A549 (cell line): ENCODE data around the gene BICC1. TPM values are rescaled to one million over a fixed set of nuclear protein-coding genes. Genes with fewer than 3 reads are reported as not detected.
A peak's percentile ranks its signal among the peaks of the same experiment; 100 is the strongest.

Experiments
- ATAC-seq, 2 experiments: fragments of 200-7000 bp in 1 of 2; fragments of >200 bp in 1 of 2; cut with Nextera tagmentation in 1 of 2; cut with Tn5 transposase in 1 of 2; 3 replicates each; pipeline versions ENCODE4 v1.8.0 to v1.9.1; 2018 to 2020; ENCODE audit warnings: mild to moderate bottlenecking in 1 of 2, moderate library complexity in 1 of 2
- CTCF ChIA-PET: fragments of 300-600 bp; sonication (Branson Sonifier 250); formaldehyde crosslinking; extraction: SDS; loops from one replicate; lab custom pipeline; 2021; ENCODE audit warnings: antibody characterized with exemption, inconsistent platforms; lab: Yijun Ruan, JAX
- POLR2A ChIA-PET: fragments of 350-600 bp; formaldehyde crosslinking; extraction: SDS; loops from one replicate; lab custom pipeline; 2021; ENCODE audit warnings: antibody characterized with exemption, inconsistent platforms; lab: Yijun Ruan, JAX
- DNase-seq, 2 experiments: peaks; one replicate each; pipeline versions ENCODE4 v3.0.0 to v3.0.0-alpha.2; 2011 to 2016; ENCODE audit warnings: low read depth in 1 of 2, low spot score in 1 of 2
- FAIRE-seq: peaks from 2 replicates; lab custom pipeline; 2011; peaks lifted over from hg19 to GRCh38; lab: Jason Lieb, UNC
- H3K27ac ChIP-seq, 2 experiments: fragments of >200 bp; sonication (Bioruptor Twin); formaldehyde crosslinking; 3 replicates each; pipeline ENCODE4 v1.5.1; 2016 to 2017
- H3K4me1 ChIP-seq: fragments of >200 bp; sonication (Bioruptor Twin); formaldehyde crosslinking; 3 replicates; pipeline ENCODE4 v1.6.1; 2016
- H3K4me2 ChIP-seq: fragments of >200 bp; sonication (Bioruptor Twin); formaldehyde crosslinking; 3 replicates; pipeline ENCODE4 v1.6.1; 2016
- H3K4me3 ChIP-seq: fragments of >200 bp; sonication (Bioruptor Twin); formaldehyde crosslinking; 3 replicates; pipeline ENCODE4 v1.5.1; 2016
- H3K9me3 ChIP-seq: fragments of >200 bp; sonication (Bioruptor Twin); formaldehyde crosslinking; 3 replicates; pipeline ENCODE4 v1.6.1; 2016
- ATOH8 ChIP-seq: fragments of 250-450 bp; sonication (Bioruptor Pico); IDR thresholded peaks from 2 replicates; pipeline ENCODE4 v1.5.0; 2020; ENCODE audit warnings: low read depth, mild to moderate bottlenecking, moderate library complexity
- CEBPB ChIP-seq, 2 experiments: fragments of >200 bp in 1 of 2; sonication (Bioruptor Twin) in 1 of 2; formaldehyde crosslinking in 1 of 2; IDR thresholded peaks; 2 replicates each; pipeline ENCODE4 v1.6.1; 2012 to 2016
- CHD2 ChIP-seq: fragments of 150-350 bp; IDR thresholded peaks from 2 replicates; pipeline ENCODE4 v1.6.1; 2014; ENCODE audit warnings: low read length; ENCODE audit not compliant: partially characterized antibody
- EHF ChIP-seq: fragments of 250-450 bp; sonication (Bioruptor Pico); IDR thresholded peaks from 2 replicates; pipeline ENCODE4 v1.5.0; 2020; ENCODE audit warnings: mild to moderate bottlenecking
- ESRRA ChIP-seq: fragments of 150-350 bp; IDR thresholded peaks from 2 replicates; pipeline ENCODE4 v1.6.1; 2014; ENCODE audit warnings: mild to moderate bottlenecking, low read length, borderline replicate concordance
- FOSL2 ChIP-seq, 2 experiments: fragments of 450-650 bp in 1 of 2; fragments of >200 bp in 1 of 2; sonication (Bioruptor Twin) in 1 of 2; formaldehyde crosslinking; IDR thresholded peaks; 2 replicates each; pipeline versions ENCODE4 v1.5.0 to v1.6.1; 2016 to 2020; ENCODE audit warnings: mild to moderate bottlenecking in 1 of 2, moderate library complexity in 1 of 2
- FOXS1 ChIP-seq: fragments of 250-450 bp; sonication (Bioruptor Pico); IDR thresholded peaks from 2 replicates; pipeline ENCODE4 v1.5.0; 2020; ENCODE audit warnings: mild to moderate bottlenecking, moderate library complexity
- HDAC2 ChIP-seq: fragments of 200-600 bp; sonication (generic); IDR thresholded peaks from 2 replicates; pipeline ENCODE4 v1.6.1; 2016
- HEYL ChIP-seq: fragments of 250-450 bp; sonication (Bioruptor Pico); IDR thresholded peaks from 2 replicates; pipeline ENCODE4 v1.8.0; 2021; ENCODE audit warnings: mild to moderate bottlenecking, moderate library complexity
- HOXA7 ChIP-seq: fragments of 250-450 bp; sonication (Bioruptor Pico); IDR thresholded peaks from 2 replicates; pipeline ENCODE4 v1.5.0; 2020; ENCODE audit warnings: mild to moderate bottlenecking, moderate library complexity
- HOXB13 ChIP-seq: fragments of 250-450 bp; sonication (Bioruptor Pico); IDR thresholded peaks from 2 replicates; pipeline ENCODE4 v1.5.0; 2020; ENCODE audit warnings: low read depth, mild to moderate bottlenecking, moderate library complexity
- HOXB5 ChIP-seq: fragments of 250-450 bp; sonication (Bioruptor Pico); IDR thresholded peaks from 2 replicates; pipeline ENCODE4 v1.5.0; 2020; ENCODE audit warnings: mild to moderate bottlenecking, moderate library complexity
- KDM5A ChIP-seq: fragments of 200-600 bp; sonication (generic); IDR thresholded peaks from 2 replicates; pipeline ENCODE4 v1.6.1; 2016; ENCODE audit warnings: antibody characterized with exemption, mild to moderate bottlenecking
- MAFK ChIP-seq: fragments of 450-650 bp; IDR thresholded peaks from 2 replicates; pipeline ENCODE4 v1.6.1; 2014; ENCODE audit not compliant: partially characterized antibody
- PHF8 ChIP-seq: fragments of 200-600 bp; sonication (generic); IDR thresholded peaks from 2 replicates; pipeline ENCODE4 v1.6.1; 2016; ENCODE audit warnings: low read depth, mild to moderate bottlenecking, antibody characterized with exemption, moderate library complexity, borderline replicate concordance
- POLR2A ChIP-seq: IDR thresholded peaks from 2 replicates; pipeline ENCODE4 v1.6.1; 2012; ENCODE audit warnings: mild to moderate bottlenecking, low read length
- RNF2 ChIP-seq: fragments of 200-600 bp; sonication (generic); IDR thresholded peaks from 2 replicates; pipeline ENCODE4 v1.6.1; 2016; ENCODE audit warnings: low read depth, mild to moderate bottlenecking, antibody characterized with exemption, moderate library complexity, borderline replicate concordance
- SMC3 ChIP-seq: fragments of >200 bp; sonication (Bioruptor Twin); formaldehyde crosslinking; IDR thresholded peaks from 3 replicates; pipeline ENCODE4 v1.6.1; 2018; ENCODE audit warnings: inconsistent platforms
- TP53 ChIP-seq: fragments of 250-450 bp; sonication (Bioruptor Pico); IDR thresholded peaks from 2 replicates; pipeline ENCODE4 v1.5.0; 2021; ENCODE audit warnings: mild to moderate bottlenecking, moderate library complexity
- ZNF302 ChIP-seq: fragments of 250-450 bp; sonication (Bioruptor Pico); IDR thresholded peaks from 2 replicates; pipeline ENCODE4 v1.9.0; 2021; ENCODE audit warnings: inconsistent platforms, mild to moderate bottlenecking, moderate library complexity
- ZSCAN20 ChIP-seq: fragments of 250-450 bp; sonication (Bioruptor Pico); IDR thresholded peaks from 2 replicates; pipeline ENCODE4 v1.8.0; 2022; ENCODE audit warnings: mild to moderate bottlenecking, moderate library complexity
- WGBS: methylation state at CpG from one replicate; pipeline ENCODE4 v1.1.6; 2017; ENCODE audit errors: missing lambda C conversion rate; 5-methylcytosine and 5-hydroxymethylcytosine counted together
- polyA plus RNA-seq, 4 experiments: library from polyadenylated mRNA; depleted of rRNA in 3 of 4; stranded (reverse); fragments of >200 nt; fragmentation: RNase III in 1 of 4; extraction: RNeasy Plus Mini Kit Qiagen cat#74134 plus additional on column Dnase treatment in 1 of 4; gene quantifications; 2 replicates in 3 of 4; 3 replicates in 1 of 4; pipeline ENCODE4 v1.2.3, GENCODE V29; 2011 to 2017
- TF ChIP-seq, protein P1 (sequence below): fragments of 450-650 bp; IDR thresholded peaks from 2 replicates; pipeline ENCODE4 v1.6.1; 2014; ENCODE audit warnings: antibody characterized with exemption
- TF ChIP-seq, protein P2 (sequence below): fragments of 150-350 bp; IDR thresholded peaks from 2 replicates; pipeline ENCODE4 v1.6.1; 2014; ENCODE audit warnings: low read depth, mild to moderate bottlenecking, low read length
- TF ChIP-seq, protein P3 (sequence below): IDR thresholded peaks from 2 replicates; pipeline ENCODE4 v1.6.1; 2012
- TF ChIP-seq, protein P4 (sequence below): fragments of 200-600 bp; sonication (generic); IDR thresholded peaks from 2 replicates; pipeline ENCODE4 v1.6.1; 2016; ENCODE audit warnings: antibody characterized with exemption, mild to moderate bottlenecking, moderate library complexity

The BICC1 gene
- polyA plus RNA-seq, 2 of the 4 experiments (the other 2 are of a cell fraction) = 36.9 to 56.8 TPM

- Histone ChIP-seq H3K4me3 (no peak overlapping the region), H3K4me2 (peak overlapping the region; percentile 10; the same call in 2 of the 3 replicates), H3K4me1 (peaks cover 23% of the 10 kb centered on the region), H3K27ac (peak overlapping the region; percentile 25 to 39; a peak in 1 of 6 replicates), H3K9me3 (peaks cover 10% of the 10 kb centered on the region; the same call in 2 of the 3 replicates)
- POLR2A ChIA-PET = no interaction called here
- TF ChIP-seq, protein P1, sequence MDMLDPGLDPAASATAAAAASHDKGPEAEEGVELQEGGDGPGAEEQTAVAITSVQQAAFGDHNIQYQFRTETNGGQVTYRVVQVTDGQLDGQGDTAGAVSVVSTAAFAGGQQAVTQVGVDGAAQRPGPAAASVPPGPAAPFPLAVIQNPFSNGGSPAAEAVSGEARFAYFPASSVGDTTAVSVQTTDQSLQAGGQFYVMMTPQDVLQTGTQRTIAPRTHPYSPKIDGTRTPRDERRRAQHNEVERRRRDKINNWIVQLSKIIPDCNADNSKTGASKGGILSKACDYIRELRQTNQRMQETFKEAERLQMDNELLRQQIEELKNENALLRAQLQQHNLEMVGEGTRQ = no peak
- ATAC-seq = no peak
- CTCF ChIA-PET = interaction anchor here (0.9 to 1.4 kb wide), 3 partner anchors 35 to 259 kb away, joined by 3 to 4 read pairs (median 3); no protein-coding TSS in a partner anchor
- DNase-seq = no peak
- no peak for FAIRE-seq
These were observed 160.2 kb downstream of the BICC1 start for GRCh38 chr10:58672845-58673244.

GRCh38 chr10:58674251-58674650, 161.6 kb downstream of the BICC1 start:
- ATAC-seq = no peak
- Histone ChIP-seq H3K4me1 (peaks cover 14% of the 10 kb centered on the region), H3K27ac (no peak overlapping the region)
- no peak for DNase-seq
- 78% methylated on average over 2 of the region's 2 CpGs for WGBS
- POLR2A ChIA-PET = interaction anchor here (0.5 kb wide), 1 partner anchor 206 kb away, joined by 7 read pairs; no protein-coding TSS in a partner anchor
- no peak for FAIRE-seq
- TF ChIP-seq EHF (CRISPR knock-in tag) (no peak), ESRRA (no peak), FOSL2 (IDR thresholded peaks at IDR 0.05) (no peak), FOSL2 (CRISPR knock-in tag; IDR thresholded peaks at IDR 0.05) (no peak), PHF8 (no peak)
- TF ChIP-seq, all 56 proteins: peak for 0
- H3K4me3 ChIP-seq = no peak overlapping the region
- H3K9me3 ChIP-seq = peaks cover 10% of the 10 kb centered on the region; the same call in 2 of the 3 replicates
- CTCF ChIA-PET = interaction anchor here (0.6 to 1.4 kb wide), 2 partner anchors 14 to 76 kb away, joined by 3 to 4 read pairs; no protein-coding TSS in a partner anchor
- H3K4me2 ChIP-seq = no peak overlapping the region

DNA sequence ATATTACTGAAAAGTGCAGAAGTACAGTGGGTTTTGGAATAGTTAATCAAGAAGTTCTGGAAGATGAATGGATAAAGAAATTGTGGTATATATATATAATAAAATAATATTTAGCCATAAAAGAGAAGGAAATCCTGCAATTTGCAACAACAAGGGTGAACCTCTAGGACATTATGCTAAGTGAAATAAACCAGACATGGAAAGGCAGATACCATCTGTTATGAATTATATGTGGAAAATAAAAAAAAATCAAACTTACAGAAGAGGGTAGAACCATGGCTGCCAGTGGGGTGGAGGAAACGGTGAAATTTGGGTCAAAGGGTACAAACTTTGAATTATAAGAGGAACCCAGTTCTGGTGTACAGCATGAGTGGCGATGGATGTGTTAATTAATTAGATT, 162.6 kb downstream of the BICC1 start:
- POLR2A ChIA-PET = no interaction called here
- H3K4me2 ChIP-seq = no peak overlapping the region

More for the DNA sequence above, 162.6 kb downstream of the BICC1 start:
- CTCF ChIA-PET = interaction anchor here (0.6 kb wide), 1 partner anchor 36 kb away, joined by 5 read pairs; no protein-coding TSS in a partner anchor
- WGBS = 73% methylated on average over 2 of the region's 2 CpGs
- DNase-seq = no peak
- Histone ChIP-seq H3K4me1 (peaks cover 14% of the 10 kb centered on the region), H3K9me3 (peaks cover 10% of the 10 kb centered on the region; the same call in 2 of the 3 replicates), H3K4me3 (no peak overlapping the region), H3K27ac (no peak overlapping the region)
- TF ChIP-seq, protein P2, sequence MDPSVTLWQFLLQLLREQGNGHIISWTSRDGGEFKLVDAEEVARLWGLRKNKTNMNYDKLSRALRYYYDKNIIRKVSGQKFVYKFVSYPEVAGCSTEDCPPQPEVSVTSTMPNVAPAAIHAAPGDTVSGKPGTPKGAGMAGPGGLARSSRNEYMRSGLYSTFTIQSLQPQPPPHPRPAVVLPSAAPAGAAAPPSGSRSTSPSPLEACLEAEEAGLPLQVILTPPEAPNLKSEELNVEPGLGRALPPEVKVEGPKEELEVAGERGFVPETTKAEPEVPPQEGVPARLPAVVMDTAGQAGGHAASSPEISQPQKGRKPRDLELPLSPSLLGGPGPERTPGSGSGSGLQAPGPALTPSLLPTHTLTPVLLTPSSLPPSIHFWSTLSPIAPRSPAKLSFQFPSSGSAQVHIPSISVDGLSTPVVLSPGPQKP = no peak
- TF ChIP-seq CHD2 (no peak), HOXB5 (CRISPR knock-in tag) (no peak), SMC3 (no peak), ZNF302 (CRISPR knock-in tag) (no peak), TP53 (no peak), ZSCAN20 (CRISPR knock-in tag) (no peak), HOXB13 (CRISPR knock-in tag) (no peak), HDAC2 (no peak), HOXA7 (CRISPR knock-in tag) (no peak), MAFK (no peak), FOXS1 (CRISPR knock-in tag) (no peak), HEYL (CRISPR knock-in tag) (no peak), RNF2 (no peak), ATOH8 (no peak), CEBPB (IDR thresholded peaks at IDR 0.05) (no peak), KDM5A (no peak), POLR2A (no peak)
- TF ChIP-seq, protein P3, sequence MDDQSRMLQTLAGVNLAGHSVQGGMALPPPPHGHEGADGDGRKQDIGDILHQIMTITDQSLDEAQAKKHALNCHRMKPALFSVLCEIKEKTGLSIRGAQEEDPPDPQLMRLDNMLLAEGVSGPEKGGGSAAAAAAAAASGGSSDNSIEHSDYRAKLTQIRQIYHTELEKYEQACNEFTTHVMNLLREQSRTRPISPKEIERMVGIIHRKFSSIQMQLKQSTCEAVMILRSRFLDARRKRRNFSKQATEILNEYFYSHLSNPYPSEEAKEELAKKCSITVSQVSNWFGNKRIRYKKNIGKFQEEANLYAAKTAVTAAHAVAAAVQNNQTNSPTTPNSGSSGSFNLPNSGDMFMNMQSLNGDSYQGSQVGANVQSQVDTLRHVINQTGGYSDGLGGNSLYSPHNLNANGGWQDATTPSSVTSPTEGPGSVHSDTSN = no peak
- TF ChIP-seq, protein P4, sequence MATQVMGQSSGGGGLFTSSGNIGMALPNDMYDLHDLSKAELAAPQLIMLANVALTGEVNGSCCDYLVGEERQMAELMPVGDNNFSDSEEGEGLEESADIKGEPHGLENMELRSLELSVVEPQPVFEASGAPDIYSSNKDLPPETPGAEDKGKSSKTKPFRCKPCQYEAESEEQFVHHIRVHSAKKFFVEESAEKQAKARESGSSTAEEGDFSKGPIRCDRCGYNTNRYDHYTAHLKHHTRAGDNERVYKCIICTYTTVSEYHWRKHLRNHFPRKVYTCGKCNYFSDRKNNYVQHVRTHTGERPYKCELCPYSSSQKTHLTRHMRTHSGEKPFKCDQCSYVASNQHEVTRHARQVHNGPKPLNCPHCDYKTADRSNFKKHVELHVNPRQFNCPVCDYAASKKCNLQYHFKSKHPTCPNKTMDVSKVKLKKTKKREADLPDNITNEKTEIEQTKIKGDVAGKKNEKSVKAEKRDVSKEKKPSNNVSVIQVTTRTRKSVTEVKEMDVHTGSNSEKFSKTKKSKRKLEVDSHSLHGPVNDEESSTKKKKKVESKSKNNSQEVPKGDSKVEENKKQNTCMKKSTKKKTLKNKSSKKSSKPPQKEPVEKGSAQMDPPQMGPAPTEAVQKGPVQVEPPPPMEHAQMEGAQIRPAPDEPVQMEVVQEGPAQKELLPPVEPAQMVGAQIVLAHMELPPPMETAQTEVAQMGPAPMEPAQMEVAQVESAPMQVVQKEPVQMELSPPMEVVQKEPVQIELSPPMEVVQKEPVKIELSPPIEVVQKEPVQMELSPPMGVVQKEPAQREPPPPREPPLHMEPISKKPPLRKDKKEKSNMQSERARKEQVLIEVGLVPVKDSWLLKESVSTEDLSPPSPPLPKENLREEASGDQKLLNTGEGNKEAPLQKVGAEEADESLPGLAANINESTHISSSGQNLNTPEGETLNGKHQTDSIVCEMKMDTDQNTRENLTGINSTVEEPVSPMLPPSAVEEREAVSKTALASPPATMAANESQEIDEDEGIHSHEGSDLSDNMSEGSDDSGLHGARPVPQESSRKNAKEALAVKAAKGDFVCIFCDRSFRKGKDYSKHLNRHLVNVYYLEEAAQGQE = no peak
- no peak for FAIRE-seq
- no peak for ATAC-seq
